PFSK-1 (cell line): Measurements from ENCODE around the gene SPNS3.

ENCODE experiments used
- FOXP2 ChIP-seq: optimal IDR thresholded peaks from 2 replicates; pipeline ENCODE3; 2011; ENCODE audit warnings: borderline replicate concordance, control low read depth, inconsistent platforms; ENCODE audit not compliant: insufficient read depth; ENCODE audit errors: extremely low read length, extremely low read depth
- POLR2AphosphoS5 ChIP-seq: IDR thresholded peaks from 2 replicates; pipeline ENCODE4 v1.6.1; 2012; ENCODE audit warnings: low read depth, mild to moderate bottlenecking, control low read depth, low read length, moderate library complexity
- REST ChIP-seq, 2 experiments: IDR thresholded peaks; 2 replicates each; pipeline versions ENCODE4 v1.6.1 to v1.8.0; 2011 to 2012; ENCODE audit warnings: low read depth in 2 of 2, low read length in 2 of 2, control low read depth in 1 of 2, inconsistent platforms in 1 of 2, mild to moderate bottlenecking in 1 of 2, moderate library complexity in 1 of 2; ENCODE audit not compliant: insufficient read depth in 1 of 2
- SIN3A ChIP-seq: IDR thresholded peaks from 2 replicates; pipeline ENCODE4 v1.6.1; 2012; ENCODE audit warnings: mild to moderate bottlenecking, low read length, moderate library complexity, borderline replicate concordance; ENCODE audit not compliant: insufficient read depth
- TAF1 ChIP-seq: IDR thresholded peaks from 2 replicates; pipeline ENCODE4 v1.6.1; 2012; ENCODE audit warnings: low read length, control low read depth, borderline replicate concordance; ENCODE audit not compliant: insufficient read depth

SPNS3 gene

GRCh38 chr17:4406386-4406785 lies 27.4 kb upstream of the SPNS3 start:
- TF ChIP-seq POLR2AphosphoS5 (no peak), TAF1 (no peak), REST (IDR thresholded peaks at IDR 0.05; ENCODE audit: insufficient read depth in 1 of 2, low read depth in 2 of 2, low read length in 2 of 2) (no peak), FOXP2 (no peak), SIN3A (no peak)

- no peak for TF ChIP-seq REST (IDR thresholded peaks at IDR 0.05; ENCODE audit: insufficient read depth in 1 of 2, low read depth in 2 of 2, low read length in 2 of 2)
- TF ChIP-seq POLR2AphosphoS5: no peak
- TF ChIP-seq TAF1: no peak
- no peak for TF ChIP-seq SIN3A
Observed at GRCh38 chr17:4407216-4407615, 26.5 kb upstream of the SPNS3 start.

GRCh38 chr17:4407851-4408250 lies 25.9 kb upstream of the SPNS3 start:
- TF ChIP-seq TAF1 (no peak), FOXP2 (no peak), POLR2AphosphoS5 (no peak), REST (IDR thresholded peaks at IDR 0.05; ENCODE audit: insufficient read depth in 1 of 2, low read depth in 2 of 2, low read length in 2 of 2) (no peak), SIN3A (no peak)

GRCh38 chr17:4409659-4410058 lies 24.1 kb upstream of the SPNS3 start:
- TF ChIP-seq REST (IDR thresholded peaks at IDR 0.05; ENCODE audit: insufficient read depth in 1 of 2, low read depth in 2 of 2, low read length in 2 of 2) (no peak), SIN3A (no peak), TAF1 (no peak), POLR2AphosphoS5 (no peak), FOXP2 (no peak)

- TF ChIP-seq FOXP2 (no peak), REST (IDR thresholded peaks at IDR 0.05; ENCODE audit: insufficient read depth in 1 of 2, low read depth in 2 of 2, low read length in 2 of 2) (no peak), SIN3A (no peak), POLR2AphosphoS5 (no peak), TAF1 (no peak)
Observed at GRCh38 chr17:4411201-4411600, 22.5 kb upstream of the SPNS3 start.
